Nephron progenitor cell (in vitro differentiated cells): ENCODE data around the gene ACAN.

Experiments used
- DNase-seq: peaks from one replicate; pipeline ENCODE4 v3.0.0; 2021
- H3K27ac Mint-ChIP-seq: 2 replicates; pipeline ENCODE4 v1.8.0; 2021; ENCODE audit warnings: mild to moderate bottlenecking, moderate library complexity, mixed read lengths
- H3K27me3 Mint-ChIP-seq: 2 replicates; pipeline ENCODE4 v1.8.0; 2021; ENCODE audit warnings: mild to moderate bottlenecking, low read depth, mixed read lengths; ENCODE audit not compliant: poor library complexity
- H3K36me3 Mint-ChIP-seq: 2 replicates; pipeline ENCODE4 v1.8.0; 2021; ENCODE audit warnings: low read depth, mixed read lengths
- H3K4me1 Mint-ChIP-seq: 2 replicates; pipeline ENCODE4 v1.8.0; 2021; ENCODE audit warnings: mixed read lengths
- H3K4me3 Mint-ChIP-seq: 2 replicates; pipeline ENCODE4 v1.8.0; 2021; ENCODE audit warnings: mild to moderate bottlenecking, moderate library complexity, mixed read lengths
- H3K9me3 Mint-ChIP-seq: 2 replicates; pipeline ENCODE4 v1.8.0; 2021; ENCODE audit warnings: mild to moderate bottlenecking, moderate library complexity, mixed read lengths
- TF ChIP-seq, protein P1 (sequence below): fragments of 200-600 bp; sonication (generic); IDR thresholded peaks from 2 replicates; pipeline ENCODE4 v1.5.0; 2021; ENCODE audit warnings: antibody characterized with exemption

ACAN gene

DNA sequence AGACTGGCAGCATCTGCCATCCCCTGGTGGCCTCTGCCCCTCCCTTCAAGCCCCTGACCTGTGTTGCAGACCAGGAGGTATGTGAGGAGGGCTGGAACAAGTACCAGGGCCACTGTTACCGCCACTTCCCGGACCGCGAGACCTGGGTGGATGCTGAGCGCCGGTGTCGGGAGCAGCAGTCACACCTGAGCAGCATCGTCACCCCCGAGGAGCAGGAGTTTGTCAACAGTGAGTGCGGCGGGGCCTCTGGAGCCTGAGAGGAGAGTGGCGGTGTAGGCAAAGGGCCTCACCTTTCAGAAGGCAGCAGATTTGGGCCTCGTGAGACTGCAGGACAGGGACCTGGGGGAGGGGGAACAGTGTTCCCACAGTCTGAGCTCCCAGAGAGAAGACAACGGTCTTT is 68.1 kb downstream of the ACAN start:
- no peak overlapping the region for H3K27ac Mint-ChIP-seq
- TF ChIP-seq, protein P1, sequence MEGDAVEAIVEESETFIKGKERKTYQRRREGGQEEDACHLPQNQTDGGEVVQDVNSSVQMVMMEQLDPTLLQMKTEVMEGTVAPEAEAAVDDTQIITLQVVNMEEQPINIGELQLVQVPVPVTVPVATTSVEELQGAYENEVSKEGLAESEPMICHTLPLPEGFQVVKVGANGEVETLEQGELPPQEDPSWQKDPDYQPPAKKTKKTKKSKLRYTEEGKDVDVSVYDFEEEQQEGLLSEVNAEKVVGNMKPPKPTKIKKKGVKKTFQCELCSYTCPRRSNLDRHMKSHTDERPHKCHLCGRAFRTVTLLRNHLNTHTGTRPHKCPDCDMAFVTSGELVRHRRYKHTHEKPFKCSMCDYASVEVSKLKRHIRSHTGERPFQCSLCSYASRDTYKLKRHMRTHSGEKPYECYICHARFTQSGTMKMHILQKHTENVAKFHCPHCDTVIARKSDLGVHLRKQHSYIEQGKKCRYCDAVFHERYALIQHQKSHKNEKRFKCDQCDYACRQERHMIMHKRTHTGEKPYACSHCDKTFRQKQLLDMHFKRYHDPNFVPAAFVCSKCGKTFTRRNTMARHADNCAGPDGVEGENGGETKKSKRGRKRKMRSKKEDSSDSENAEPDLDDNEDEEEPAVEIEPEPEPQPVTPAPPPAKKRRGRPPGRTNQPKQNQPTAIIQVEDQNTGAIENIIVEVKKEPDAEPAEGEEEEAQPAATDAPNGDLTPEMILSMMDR, result no peak
- no peak for DNase-seq
- H3K9me3 Mint-ChIP-seq, result peaks cover 7% of the 10 kb centered on the region
- H3K36me3 Mint-ChIP-seq, result peaks cover 4% of the 10 kb centered on the region
- peaks cover 29% of the 10 kb centered on the region for H3K4me1 Mint-ChIP-seq
- H3K4me3 Mint-ChIP-seq, result no peak overlapping the region
- H3K27me3 Mint-ChIP-seq, result peaks cover under 1% of the 10 kb centered on the region

DNA sequence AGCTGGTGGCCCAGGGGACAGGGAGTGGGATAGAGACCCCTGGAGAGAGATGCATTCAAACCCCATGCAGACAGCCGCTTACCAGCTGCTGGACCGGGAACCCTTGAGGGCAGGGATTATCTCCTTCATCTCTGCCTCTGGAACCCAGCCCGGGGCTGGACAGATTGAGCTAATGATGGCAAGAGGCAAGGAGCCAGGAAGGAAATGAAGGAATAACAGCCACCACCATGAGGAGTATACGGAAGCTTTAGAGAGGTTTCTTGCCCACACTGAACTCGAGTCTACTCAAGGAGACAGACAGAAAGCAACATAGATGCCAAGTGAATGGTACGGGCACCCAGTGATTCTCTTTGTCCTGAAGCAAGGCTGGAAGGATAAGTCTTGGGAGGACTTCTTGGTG is 68.9 kb downstream of the ACAN start:
- Mint-ChIP-seq H3K27ac (no peak overlapping the region), H3K27me3 (no peaks in the 10 kb centered on the region), H3K4me3 (no peak overlapping the region), H3K4me1 (peaks cover 31% of the 10 kb centered on the region), H3K9me3 (peaks cover 7% of the 10 kb centered on the region), H3K36me3 (peaks cover 4% of the 10 kb centered on the region)
- DNase-seq, result no peak
- TF ChIP-seq, protein P1, result no peak

DNA sequence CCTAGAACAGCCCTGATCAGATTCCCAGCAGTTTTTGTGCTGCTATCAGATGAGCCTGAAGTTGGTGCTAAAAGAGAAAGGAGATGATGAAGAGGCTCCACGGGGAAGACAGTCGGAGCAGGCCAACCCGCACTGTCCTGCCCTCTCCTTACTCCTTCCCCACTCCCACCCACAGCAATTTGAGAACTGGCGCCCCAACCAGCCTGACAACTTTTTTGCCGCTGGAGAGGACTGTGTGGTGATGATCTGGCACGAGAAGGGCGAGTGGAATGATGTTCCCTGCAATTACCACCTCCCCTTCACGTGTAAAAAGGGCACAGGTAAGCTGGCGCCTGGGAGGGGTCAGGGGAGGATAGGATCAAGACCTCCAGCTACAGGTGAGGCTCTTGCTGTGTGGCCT is 69.5 kb downstream of the ACAN start:
- Mint-ChIP-seq H3K27me3 (no peaks in the 10 kb centered on the region), H3K4me1 (peaks cover 33% of the 10 kb centered on the region), H3K27ac (peak overlapping the region; percentile 59), H3K9me3 (peaks cover 7% of the 10 kb centered on the region), H3K4me3 (no peak overlapping the region), H3K36me3 (peaks cover 4% of the 10 kb centered on the region)
- TF ChIP-seq, protein P1, result no peak
- DNase-seq, result no peak

DNA sequence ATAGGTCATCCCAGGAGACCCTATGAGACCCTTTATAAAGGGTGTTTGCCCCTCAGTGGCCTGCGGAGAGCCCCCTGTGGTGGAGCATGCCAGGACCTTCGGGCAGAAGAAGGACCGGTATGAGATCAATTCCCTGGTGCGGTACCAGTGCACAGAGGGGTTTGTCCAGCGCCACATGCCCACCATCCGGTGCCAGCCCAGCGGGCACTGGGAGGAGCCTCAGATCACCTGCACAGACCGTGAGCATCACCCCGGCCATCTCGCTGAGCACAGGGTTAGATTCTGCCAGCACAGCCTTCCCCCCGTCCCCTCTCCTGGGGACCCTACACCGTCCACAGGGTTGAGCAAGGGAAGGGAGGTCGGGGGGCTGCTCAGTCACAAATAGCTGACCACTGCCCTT is 70.5 kb downstream of the ACAN start:
- H3K36me3 Mint-ChIP-seq, result peaks cover 4% of the 10 kb centered on the region
- DNase-seq, result no peak
- peaks cover 37% of the 10 kb centered on the region for H3K4me1 Mint-ChIP-seq

DNA sequence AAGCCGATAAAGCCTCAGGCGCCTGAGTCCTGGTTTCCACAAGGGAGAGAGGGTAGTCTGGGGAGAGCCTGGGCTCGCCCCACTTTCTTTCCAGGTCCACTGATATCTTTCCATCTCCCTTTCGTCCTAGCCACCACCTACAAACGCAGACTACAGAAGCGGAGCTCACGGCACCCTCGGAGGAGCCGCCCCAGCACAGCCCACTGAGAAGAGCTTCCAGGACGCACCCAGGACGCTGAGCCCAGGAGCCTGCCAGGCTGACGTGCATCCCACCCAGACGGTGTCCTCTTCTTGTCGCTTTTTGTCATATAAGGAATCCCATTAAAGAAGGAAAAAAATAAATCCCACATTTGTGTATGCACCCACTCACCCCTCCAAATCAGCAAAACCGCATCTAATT is 71.0 kb downstream of the ACAN start:
- TF ChIP-seq, protein P1, result no peak
- no peak for DNase-seq
- peaks cover 4% of the 10 kb centered on the region for H3K36me3 Mint-ChIP-seq
- H3K27ac Mint-ChIP-seq, result peak overlapping the region; percentile 64
- H3K4me1 Mint-ChIP-seq, result peaks cover 37% of the 10 kb centered on the region
- no peaks in the 10 kb centered on the region for H3K27me3 Mint-ChIP-seq
- no peak overlapping the region for H3K4me3 Mint-ChIP-seq
- H3K9me3 Mint-ChIP-seq, result peaks cover 7% of the 10 kb centered on the region

More for the DNA sequence above, 70.5 kb downstream of the ACAN start:
- no peak overlapping the region for H3K4me3 Mint-ChIP-seq
- peak overlapping the region; percentile 66 for H3K27ac Mint-ChIP-seq
- peaks cover 7% of the 10 kb centered on the region for H3K9me3 Mint-ChIP-seq
- no peaks in the 10 kb centered on the region for H3K27me3 Mint-ChIP-seq
- TF ChIP-seq, protein P1, result no peak

DNA sequence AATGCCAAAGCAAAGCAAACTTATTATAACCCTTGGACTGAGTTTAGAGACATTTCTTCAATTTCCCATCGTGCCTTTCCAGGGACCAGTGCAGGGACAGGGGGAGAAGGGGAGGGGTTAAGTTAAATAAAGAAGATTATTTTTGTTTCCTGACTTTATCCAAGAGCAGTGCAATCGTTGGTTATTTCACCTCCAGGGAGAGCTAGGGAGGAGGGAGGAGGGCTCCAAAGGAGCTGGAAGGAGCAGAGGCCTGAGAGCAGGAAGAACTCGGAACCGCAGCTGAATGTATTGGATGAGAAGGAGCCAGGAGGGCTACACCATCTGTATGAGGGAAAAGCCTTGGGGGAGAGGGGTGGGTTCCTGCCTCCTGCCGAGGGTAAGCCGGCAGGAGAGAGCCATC is 71.4 kb downstream of the ACAN start:
- peaks cover 4% of the 10 kb centered on the region for H3K36me3 Mint-ChIP-seq
- TF ChIP-seq, protein P1, result no peak
- no peak overlapping the region for H3K27ac Mint-ChIP-seq

More for the DNA sequence above, 71.4 kb downstream of the ACAN start:
- H3K27me3 Mint-ChIP-seq, result no peaks in the 10 kb centered on the region
- no peak overlapping the region for H3K4me3 Mint-ChIP-seq
- H3K9me3 Mint-ChIP-seq, result peaks cover 7% of the 10 kb centered on the region
- H3K4me1 Mint-ChIP-seq, result peaks cover 37% of the 10 kb centered on the region
- no peak for DNase-seq
